ENCODE measurements around the gene USP30. TPM values are rescaled to one million over a fixed set of nuclear protein-coding genes. Genes with fewer than 3 reads are reported as not detected.
A peak's percentile ranks its signal among the peaks of the same experiment; 100 is the strongest.

USP30 gene
- total and polyA plus RNA-seq, 4 donors: 6.5 to 17.9 (median 8.0) TPM

- peaks cover 0 to 14% (median 3%) of the 10 kb centered on the region in 5 donors for H3K4me1 ChIP-seq (ENCODE audit: control insufficient read depth in 5 of 5, insufficient read depth in 5 of 5, low read length in 5 of 5)
- DNase-seq (no peak), ATAC-seq (ENCODE audit: insufficient read depth, low FRiP score) (no peak)
- no peak for TF ChIP-seq CTCF (IDR thresholded peaks at IDR 0.05; ENCODE audit: control extremely low read depth, extremely low read depth)
- peak overlapping the region in 1 of 2 donors; percentile 24 for H3K27ac ChIP-seq (ENCODE audit: low read depth in 1 of 2, low read length in 1 of 2)
- peaks cover 10 to 46% (median 25%) of the 10 kb centered on the region in 4 donors for H3K36me3 ChIP-seq (ENCODE audit: control insufficient read depth in 4 of 4, insufficient read depth in 4 of 4, low read length in 4 of 4)
- no peak overlapping the region for H3K9ac ChIP-seq (ENCODE audit: insufficient read depth in 1 of 2, low read length in 2 of 2)
- WGBS, 2 donors: 67 to 86% methylated on average over 4 of the region's 4 CpGs
- no peak overlapping the region for H3K4me3 ChIP-seq
- no peaks in the 10 kb centered on the region for H3K9me3 ChIP-seq (ENCODE audit: control insufficient read depth in 4 of 4, insufficient read depth in 3 of 4, low read length in 3 of 4)
- no peaks in the 10 kb centered on the region for H3K27me3 ChIP-seq (ENCODE audit: control insufficient read depth in 3 of 3, insufficient read depth in 3 of 3, low read length in 2 of 3)
Measured at GRCh38 chr12:109100741-109101140, 48.4 kb downstream of the USP30 start.

GRCh38 chr12:109102491-109102890, 50.1 kb downstream of the USP30 start:
- no peak overlapping the region for H3K4me3 ChIP-seq
- H3K9me3 ChIP-seq (ENCODE audit: control insufficient read depth in 4 of 4, insufficient read depth in 3 of 4, low read length in 3 of 4): no peaks in the 10 kb centered on the region
- H3K27ac ChIP-seq (ENCODE audit: low read depth in 1 of 2, low read length in 1 of 2): no peak overlapping the region
- no peaks in the 10 kb centered on the region for H3K27me3 ChIP-seq (ENCODE audit: control insufficient read depth in 3 of 3, insufficient read depth in 3 of 3, low read length in 2 of 3)
- no peak for DNase-seq
- H3K4me1 ChIP-seq (ENCODE audit: control insufficient read depth in 5 of 5, insufficient read depth in 5 of 5, low read length in 5 of 5): peaks cover 0 to 13% (median 3%) of the 10 kb centered on the region in 5 donors
- no peak for TF ChIP-seq CTCF (IDR thresholded peaks at IDR 0.05; ENCODE audit: control extremely low read depth, extremely low read depth)
- no peak for ATAC-seq (ENCODE audit: insufficient read depth, low FRiP score)
- no peak overlapping the region for H3K9ac ChIP-seq (ENCODE audit: insufficient read depth in 1 of 2, low read length in 2 of 2)
- WGBS, 2 donors: 91 to 92% methylated on average over 3 of the region's 3 CpGs
- H3K36me3 ChIP-seq (ENCODE audit: control insufficient read depth in 4 of 4, insufficient read depth in 4 of 4, low read length in 4 of 4): peaks cover 16 to 55% (median 32%) of the 10 kb centered on the region in 4 donors

GRCh38 chr12:109105176-109105575, 52.8 kb downstream of the USP30 start:
- DNase-seq (no peak), ATAC-seq (ENCODE audit: insufficient read depth, low FRiP score) (no peak)
- no peak for TF ChIP-seq CTCF (IDR thresholded peaks at IDR 0.05; ENCODE audit: control extremely low read depth, extremely low read depth)
- Histone ChIP-seq H3K4me1 (ENCODE audit: control insufficient read depth in 5 of 5, insufficient read depth in 5 of 5, low read length in 5 of 5) (peaks cover 0 to 6% (median 3%) of the 10 kb centered on the region in 5 donors), H3K27me3 (ENCODE audit: control insufficient read depth in 3 of 3, insufficient read depth in 3 of 3, low read length in 2 of 3) (no peaks in the 10 kb centered on the region), H3K9me3 (ENCODE audit: control insufficient read depth in 4 of 4, insufficient read depth in 3 of 4, low read length in 3 of 4) (no peaks in the 10 kb centered on the region), H3K36me3 (ENCODE audit: control insufficient read depth in 4 of 4, insufficient read depth in 4 of 4, low read length in 4 of 4) (peaks cover 28 to 63% (median 30%) of the 10 kb centered on the region in 4 donors), H3K27ac (ENCODE audit: low read depth in 1 of 2, low read length in 1 of 2) (no peak overlapping the region), H3K4me3 (no peak overlapping the region), H3K9ac (ENCODE audit: insufficient read depth in 1 of 2, low read length in 2 of 2) (no peak overlapping the region)
- 96 to 98% methylated on average over 5 of the region's 5 CpGs for WGBS, 2 donors
